MM.1S (cell line): ENCODE results near the gene WDR37.
"Not testable (repeated sequence)": the region's sequence is repeated elsewhere in the genome, so short reads cannot be mapped to it uniquely, and the experiment has no call there.

Experiments
- DNase-seq: peaks from one replicate; pipeline ENCODE4 v3.0.0-alpha.2; 2015
- H2AFZ ChIP-seq: fragments of 300-600 bp; sonication (generic); 2 replicates; pipeline ENCODE4 v1.6.0; 2016; ENCODE audit warnings: antibody characterized with exemption, low read length
- H3F3A ChIP-seq: fragments of 300-600 bp; sonication (generic); 2 replicates; pipeline ENCODE4 v1.6.1; 2016; ENCODE audit warnings: mild to moderate bottlenecking, antibody characterized with exemption, low read length, moderate library complexity, mixed read lengths; ENCODE audit not compliant: insufficient read depth
- H3K27ac ChIP-seq: fragments of 300-600 bp; sonication (generic); 2 replicates; pipeline ENCODE4 v1.5.1; 2016; ENCODE audit warnings: mild to moderate bottlenecking, low read length
- H3K27me3 ChIP-seq: fragments of 300-600 bp; sonication (generic); replicated peaks from 2 replicates; pipeline ENCODE4 v1.6.0; 2016; ENCODE audit warnings: low read length; ENCODE audit not compliant: insufficient read depth
- H3K36me3 ChIP-seq: fragments of 300-600 bp; sonication (generic); replicated peaks from 2 replicates; pipeline ENCODE4 v1.6.1; 2016; ENCODE audit warnings: mild to moderate bottlenecking, low read length, mixed read lengths; ENCODE audit not compliant: insufficient read depth
- H3K4me1 ChIP-seq: fragments of 300-600 bp; sonication (generic); 2 replicates; pipeline ENCODE4 v1.6.1; 2016; ENCODE audit warnings: low read length, mixed read lengths
- H3K4me2 ChIP-seq: fragments of 300-600 bp; sonication (generic); 2 replicates; pipeline ENCODE4 v1.6.0; 2016; ENCODE audit warnings: low read depth, low read length
- H3K4me3 ChIP-seq: fragments of 300-600 bp; sonication (generic); 2 replicates; pipeline ENCODE4 v1.5.1; 2016; ENCODE audit warnings: low read length, mixed read lengths
- H3K79me2 ChIP-seq: fragments of 300-600 bp; sonication (generic); 2 replicates; pipeline ENCODE4 v1.6.1; 2016; ENCODE audit warnings: mixed run types, low read length, mixed read lengths
- H3K9ac ChIP-seq: fragments of 300-600 bp; sonication (generic); 2 replicates; pipeline ENCODE4 v1.6.1; 2016; ENCODE audit warnings: low read length, mixed read lengths
- H3K9me2 ChIP-seq: fragments of 300-600 bp; sonication (generic); replicated peaks from 2 replicates; pipeline ENCODE4 v1.6.1; 2016; ENCODE audit warnings: mild to moderate bottlenecking, low read length, mixed read lengths; ENCODE audit not compliant: insufficient read depth
- H3K9me3 ChIP-seq: fragments of 300-600 bp; sonication (generic); replicated peaks from 2 replicates; pipeline ENCODE4 v1.6.1; 2016; ENCODE audit warnings: mild to moderate bottlenecking, low read length, mixed read lengths; ENCODE audit not compliant: insufficient read depth
- H4K20me1 ChIP-seq: fragments of 300-600 bp; sonication (generic); 2 replicates; pipeline ENCODE4 v1.6.1; 2016; ENCODE audit warnings: mild to moderate bottlenecking, low read length, moderate library complexity, mixed read lengths; ENCODE audit not compliant: insufficient read depth
- CTCF ChIP-seq: fragments of 300-600 bp; sonication (generic); IDR thresholded peaks from 2 replicates; pipeline ENCODE4 v1.5.1; 2016; ENCODE audit warnings: antibody characterized with exemption, low read length, mixed read lengths
- EZH2 ChIP-seq: fragments of 300-600 bp; sonication (generic); optimal IDR thresholded peaks from 2 replicates; pipeline ENCODE3; 2017; ENCODE audit warnings: low read depth, mild to moderate bottlenecking, antibody characterized with exemption, low read length, mixed read lengths
- EZH2phosphoT487 ChIP-seq: fragments of 300-600 bp; sonication (generic); IDR thresholded peaks from 2 replicates; pipeline ENCODE4 v1.6.1; 2018; ENCODE audit warnings: antibody characterized with exemption, low read length

WDR37 gene

DNA sequence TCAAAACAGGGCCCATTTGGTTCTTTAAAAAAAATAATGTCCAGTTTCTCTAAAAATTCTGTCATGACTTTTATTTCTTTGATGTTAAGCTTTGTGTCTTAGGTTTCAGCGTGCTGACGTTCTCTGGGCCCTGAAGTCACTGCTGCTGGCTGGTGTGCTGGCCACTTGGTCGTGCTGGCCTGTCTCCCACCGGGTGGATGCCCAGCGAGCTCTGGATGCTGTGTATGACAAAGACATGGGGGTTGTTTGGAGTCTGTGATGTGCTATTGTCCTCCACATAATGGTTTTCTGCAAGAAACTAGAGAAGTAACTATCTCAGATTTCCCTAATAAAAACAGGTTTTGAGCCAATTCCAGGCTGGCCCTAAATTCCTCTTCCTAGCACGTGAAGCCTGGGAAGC lies 21.0 kb upstream of the WDR37 start:
- H3K4me1 ChIP-seq, result no peaks in the 10 kb centered on the region
- no peaks in the 10 kb centered on the region for H3K27me3 ChIP-seq
- H3K27ac ChIP-seq, result no peak overlapping the region
- H4K20me1 ChIP-seq, result no peaks in the 10 kb centered on the region
- TF ChIP-seq EZH2, result no peak
- no peak for TF ChIP-seq CTCF
- no peak for TF ChIP-seq EZH2phosphoT487
- no peaks in the 10 kb centered on the region for H3K79me2 ChIP-seq
- H3F3A ChIP-seq, result 0 out of 2 replicates have a peak, but pooled peaks cover 5% of the 10 kb centered on the region
- H3K9ac ChIP-seq, result no peak overlapping the region
- no peak for DNase-seq
- H3K36me3 ChIP-seq, result peaks cover 8% of the 10 kb centered on the region
- no peak overlapping the region for H3K4me2 ChIP-seq
- no peaks in the 10 kb centered on the region for H3K9me3 ChIP-seq
- no peaks in the 10 kb centered on the region for H3K9me2 ChIP-seq
- no peak overlapping the region for H3K4me3 ChIP-seq
- no peak overlapping the region for H2AFZ ChIP-seq

DNA sequence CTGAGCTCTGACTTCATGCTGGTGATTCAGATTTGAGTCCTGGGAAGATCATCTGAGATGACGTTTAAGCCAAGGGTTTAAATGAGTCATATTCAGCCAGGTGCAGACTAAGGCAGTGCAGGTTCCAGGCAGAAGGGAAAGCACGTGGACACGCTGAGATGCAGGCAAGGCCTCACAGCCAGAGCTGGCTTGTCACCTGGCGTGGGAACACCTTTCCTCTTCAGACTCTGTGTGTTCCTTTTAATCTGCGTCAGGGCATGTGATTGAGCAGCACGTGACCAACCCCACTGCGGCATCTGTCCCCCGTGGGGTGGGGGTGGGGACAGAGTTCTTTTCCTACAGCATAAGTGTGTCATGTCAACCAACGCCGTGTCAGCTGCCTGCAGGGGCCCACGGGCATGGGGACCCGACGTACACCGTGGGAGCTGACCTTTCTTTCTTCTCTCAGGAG lies 19.8 kb upstream of the WDR37 start:
- Histone ChIP-seq H3K4me3 (no peak overlapping the region), H3K9me2 (no peaks in the 10 kb centered on the region), H3K9me3 (no peaks in the 10 kb centered on the region), H3K9ac (no peak overlapping the region), H3K27ac (no peak overlapping the region), H4K20me1 (no peaks in the 10 kb centered on the region), H3F3A (0 out of 2 replicates have a peak, but pooled peaks cover 5% of the 10 kb centered on the region), H2AFZ (no peak overlapping the region), H3K27me3 (no peaks in the 10 kb centered on the region), H3K79me2 (0 out of 2 replicates have a peak, but pooled peaks cover 3% of the 10 kb centered on the region), H3K36me3 (peaks cover 17% of the 10 kb centered on the region), H3K4me1 (no peaks in the 10 kb centered on the region), H3K4me2 (no peak overlapping the region)
- no peak for TF ChIP-seq EZH2phosphoT487
- TF ChIP-seq EZH2, result no peak
- TF ChIP-seq CTCF, result no peak
- DNase-seq, result no peak

GRCh38 chr10:1037098-1037497 lies 19.1 kb upstream of the WDR37 start:
- Histone ChIP-seq H3K9me3 (no peaks in the 10 kb centered on the region), H4K20me1 (no peaks in the 10 kb centered on the region), H3F3A (0 out of 2 replicates have a peak, but pooled peaks cover 5% of the 10 kb centered on the region), H3K27ac (no peak overlapping the region), H3K4me3 (no peak overlapping the region), H3K36me3 (peaks cover 19% of the 10 kb centered on the region), H3K4me2 (no peak overlapping the region), H3K79me2 (0 out of 2 replicates have a peak, but pooled peaks cover 4% of the 10 kb centered on the region), H3K9ac (no peak overlapping the region), H2AFZ (no peak overlapping the region), H3K4me1 (no peaks in the 10 kb centered on the region), H3K27me3 (no peaks in the 10 kb centered on the region), H3K9me2 (no peaks in the 10 kb centered on the region)
- TF ChIP-seq EZH2 (no peak), CTCF (no peak), EZH2phosphoT487 (no peak)
- no peak for DNase-seq

GRCh38 chr10:1038769-1039168 lies 17.4 kb upstream of the WDR37 start:
- not testable (repeated sequence) for H4K20me1 ChIP-seq, H3K27ac ChIP-seq, DNase-seq, H3K4me2 ChIP-seq, H3K9me2 ChIP-seq, H3K27me3 ChIP-seq, H3K4me3 ChIP-seq, H3K9ac ChIP-seq, H3K4me1 ChIP-seq, H2AFZ ChIP-seq, H3K9me3 ChIP-seq
- Histone ChIP-seq H3F3A (peaks cover 14% of the 10 kb centered on the region), H3K79me2 (peaks cover 13% of the 10 kb centered on the region), H3K36me3 (peaks cover 19% of the 10 kb centered on the region)
